ENCODE results near the gene CACNB4.

GRCh38 chr2:152050915-152051314, 47.9 kb downstream of the CACNB4 start:
- TF ChIP-seq CTCF (conservative IDR thresholded peaks at IDR 0.05; ENCODE audit: low read depth, low read length) (no peak), EZH2 (IDR thresholded peaks at IDR 0.05; ENCODE audit: low read length, unreplicated experiment) (no peak)

Data from PC-3 (cell line).